GM19324 (cell line): ENCODE results near the gene KIF25.
"Not testable (repeated sequence)": the region's sequence is repeated elsewhere in the genome, so short reads cannot be mapped to it uniquely, and the experiment has no call there.

Experiments used
- ATAC-seq: cut with Tn5 transposase; IDR thresholded peaks from one replicate; pipeline ENCODE4 v1.9.1; 2021; ENCODE audit warnings: mild to moderate bottlenecking, moderate library complexity; ENCODE audit not compliant: unreplicated experiment, low FRiP score

The KIF25 gene

GRCh38 chr6:167974640-167975344, 22.7 kb upstream of the KIF25 start:
- ATAC-seq: no peak

GRCh38 chr6:167975458-167975857, 22.0 kb upstream of the KIF25 start:
- ATAC-seq: no peak

- not testable (repeated sequence) for ATAC-seq
Measured at GRCh38 chr6:167976116-167976657, 21.3 kb upstream of the KIF25 start.

GRCh38 chr6:167976708-167977107, 20.8 kb upstream of the KIF25 start:
- no peak for ATAC-seq

- ATAC-seq: no peak
Measured at GRCh38 chr6:167977717-167978467, 19.6 kb upstream of the KIF25 start.

- ATAC-seq: no peak
Measured at GRCh38 chr6:167978607-167979006, 18.9 kb upstream of the KIF25 start.

GRCh38 chr6:167979436-167980139, 17.9 kb upstream of the KIF25 start:
- no peak for ATAC-seq

GRCh38 chr6:167980911-167981580, 16.4 kb upstream of the KIF25 start:
- ATAC-seq: no peak

GRCh38 chr6:167981916-167982462, 15.5 kb upstream of the KIF25 start:
- no peak for ATAC-seq

GRCh38 chr6:167984144-167984719, 13.2 kb upstream of the KIF25 start:
- ATAC-seq: no peak

GRCh38 chr6:167984876-167985604, 12.4 kb upstream of the KIF25 start:
- ATAC-seq: no peak

- ATAC-seq: no peak
Measured at GRCh38 chr6:167985911-167986595, 11.4 kb upstream of the KIF25 start.

- no peak for ATAC-seq
Measured at GRCh38 chr6:167987396-167988153, 9.9 kb upstream of the KIF25 start.

- ATAC-seq: no peak
Measured at GRCh38 chr6:167988154-167988495, 9.3 kb upstream of the KIF25 start.

- no peak for ATAC-seq
Measured at GRCh38 chr6:167988945-167989841, 8.3 kb upstream of the KIF25 start.

GRCh38 chr6:167990016-167990945, 7.2 kb upstream of the KIF25 start:
- ATAC-seq: no peak
